ENCODE data around the gene BCAS3.

GRCh38 chr17:61254904-61255303 is 577.3 kb downstream of the BCAS3 start:
- no peak for TF ChIP-seq ESRRG (CRISPR knock-in tag; IDR thresholded peaks at IDR 0.05)
- TF ChIP-seq GLIS3 (CRISPR knock-in tag; IDR thresholded peaks at IDR 0.05): no peak
- no peak for TF ChIP-seq ZFP30 (CRISPR knock-in tag; IDR thresholded peaks at IDR 0.05)
- no peak for TF ChIP-seq ARNTL (CRISPR knock-in tag; IDR thresholded peaks at IDR 0.05; ENCODE audit: borderline replicate concordance, low read depth)
- TF ChIP-seq PATZ1 (CRISPR knock-in tag; IDR thresholded peaks at IDR 0.05; ENCODE audit: borderline replicate concordance): no peak
- TF ChIP-seq PPARA (CRISPR knock-in tag; IDR thresholded peaks at IDR 0.05; ENCODE audit: borderline replicate concordance): no peak
- TF ChIP-seq, protein P1, sequence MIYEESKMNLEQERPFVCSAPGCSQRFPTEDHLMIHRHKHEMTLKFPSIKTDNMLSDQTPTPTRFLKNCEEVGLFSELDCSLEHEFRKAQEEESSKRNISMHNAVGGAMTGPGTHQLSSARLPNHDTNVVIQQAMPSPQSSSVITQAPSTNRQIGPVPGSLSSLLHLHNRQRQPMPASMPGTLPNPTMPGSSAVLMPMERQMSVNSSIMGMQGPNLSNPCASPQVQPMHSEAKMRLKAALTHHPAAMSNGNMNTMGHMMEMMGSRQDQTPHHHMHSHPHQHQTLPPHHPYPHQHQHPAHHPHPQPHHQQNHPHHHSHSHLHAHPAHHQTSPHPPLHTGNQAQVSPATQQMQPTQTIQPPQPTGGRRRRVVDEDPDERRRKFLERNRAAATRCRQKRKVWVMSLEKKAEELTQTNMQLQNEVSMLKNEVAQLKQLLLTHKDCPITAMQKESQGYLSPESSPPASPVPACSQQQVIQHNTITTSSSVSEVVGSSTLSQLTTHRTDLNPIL (CRISPR knock-in tag; IDR thresholded peaks at IDR 0.05; ENCODE audit: low read depth): no peak
- no peak for TF ChIP-seq ZFP3 (CRISPR knock-in tag; IDR thresholded peaks at IDR 0.05)
- no peak for TF ChIP-seq TCF4 (CRISPR knock-in tag; IDR thresholded peaks at IDR 0.05; ENCODE audit: borderline replicate concordance)
- TF ChIP-seq TOX (CRISPR knock-in tag; IDR thresholded peaks at IDR 0.05; ENCODE audit: borderline replicate concordance): peak; percentile 4; the same call in 1 of the 2 replicates
- TF ChIP-seq ZNF565 (CRISPR knock-in tag; conservative IDR thresholded peaks at IDR 0.05; ENCODE audit: low read depth): no peak
- no peak for TF ChIP-seq ZNF8 (CRISPR knock-in tag; IDR thresholded peaks at IDR 0.05)
- no peak for TF ChIP-seq ISL1 (CRISPR knock-in tag; IDR thresholded peaks at IDR 0.05)
- TF ChIP-seq CSRNP3 (CRISPR knock-in tag; IDR thresholded peaks at IDR 0.05): no peak
